WTC11 (cell line): ENCODE data around the gene MZT2B.
"Not testable (repeated sequence)": the region's sequence is repeated elsewhere in the genome, so short reads cannot be mapped to it uniquely, and the experiment has no call there.

Experiments
- AFF4 ChIP-seq: sonication (generic); formaldehyde crosslinking; IDR thresholded peaks from 2 replicates; pipeline ENCODE4 v1.8.1; 2023; ENCODE audit warnings: mild to moderate bottlenecking, missing genetic modification reagents, borderline replicate concordance
- ATF2 ChIP-seq: sonication (generic); formaldehyde crosslinking; IDR thresholded peaks from 2 replicates; pipeline ENCODE4 v1.8.1; 2022; ENCODE audit warnings: low read depth, missing genetic modification reagents, borderline replicate concordance
- ATF6 ChIP-seq: sonication (generic); formaldehyde crosslinking; IDR thresholded peaks from 2 replicates; pipeline ENCODE4 v1.8.1; 2023; ENCODE audit warnings: mild to moderate bottlenecking, missing genetic modification reagents
- CREM ChIP-seq: sonication (generic); formaldehyde crosslinking; IDR thresholded peaks from 2 replicates; pipeline ENCODE4 v1.8.1; 2022; ENCODE audit warnings: mild to moderate bottlenecking, missing genetic modification reagents, moderate library complexity
- MAX ChIP-seq: sonication (generic); formaldehyde crosslinking; IDR thresholded peaks from 2 replicates; pipeline ENCODE4 v1.8.0; 2022; ENCODE audit warnings: mild to moderate bottlenecking, missing genetic modification reagents
- NFATC4 ChIP-seq: fragments of 250-450 bp; sonication (Bioruptor Pico); IDR thresholded peaks from 2 replicates; pipeline ENCODE4 v1.9.0; 2021; ENCODE audit warnings: mild to moderate bottlenecking
- USF2 ChIP-seq: sonication (generic); formaldehyde crosslinking; IDR thresholded peaks from 2 replicates; pipeline ENCODE4 v1.8.1; 2023; ENCODE audit warnings: mild to moderate bottlenecking, missing genetic modification reagents, moderate library complexity
- ZNF396 ChIP-seq: fragments of 250-450 bp; sonication (Bioruptor Pico); IDR thresholded peaks from 2 replicates; pipeline ENCODE4 v1.8.0; 2021; ENCODE audit warnings: mild to moderate bottlenecking, moderate library complexity, borderline replicate concordance
- ZNF416 ChIP-seq: fragments of 250-450 bp; sonication (Bioruptor Pico); IDR thresholded peaks from 2 replicates; pipeline ENCODE4 v1.9.0; 2021; ENCODE audit warnings: mild to moderate bottlenecking, inconsistent platforms
- TF ChIP-seq, protein P1 (sequence below): sonication (generic); formaldehyde crosslinking; IDR thresholded peaks from 2 replicates; pipeline ENCODE4 v1.8.1; 2022; ENCODE audit warnings: missing genetic modification reagents, borderline replicate concordance
- TF ChIP-seq, protein P2 (sequence below): fragments of 200-600 bp; IDR thresholded peaks from 2 replicates; pipeline ENCODE4 v1.8.0; 2022; ENCODE audit warnings: antibody characterized with exemption
- TF ChIP-seq, protein P3 (sequence below): sonication (generic); formaldehyde crosslinking; IDR thresholded peaks from 2 replicates; pipeline ENCODE4 v1.8.1; 2022; ENCODE audit warnings: low read depth, mild to moderate bottlenecking, moderate library complexity, missing genetic modification reagents, borderline replicate concordance

- TF ChIP-seq, protein P1, sequence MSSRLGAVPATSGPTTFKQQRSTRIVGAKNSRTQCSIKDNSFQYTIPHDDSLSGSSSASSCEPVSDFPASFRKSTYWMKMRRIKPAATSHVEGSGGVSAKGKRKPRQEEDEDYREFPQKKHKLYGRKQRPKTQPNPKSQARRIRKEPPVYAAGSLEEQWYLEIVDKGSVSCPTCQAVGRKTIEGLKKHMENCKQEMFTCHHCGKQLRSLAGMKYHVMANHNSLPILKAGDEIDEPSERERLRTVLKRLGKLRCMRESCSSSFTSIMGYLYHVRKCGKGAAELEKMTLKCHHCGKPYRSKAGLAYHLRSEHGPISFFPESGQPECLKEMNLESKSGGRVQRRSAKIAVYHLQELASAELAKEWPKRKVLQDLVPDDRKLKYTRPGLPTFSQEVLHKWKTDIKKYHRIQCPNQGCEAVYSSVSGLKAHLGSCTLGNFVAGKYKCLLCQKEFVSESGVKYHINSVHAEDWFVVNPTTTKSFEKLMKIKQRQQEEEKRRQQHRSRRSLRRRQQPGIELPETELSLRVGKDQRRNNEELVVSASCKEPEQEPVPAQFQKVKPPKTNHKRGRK (CRISPR knock-in tag), result not testable (repeated sequence)
- not testable (repeated sequence) for TF ChIP-seq USF2 (CRISPR knock-in tag); NFATC4 (CRISPR knock-in tag); ATF2 (CRISPR knock-in tag); ZNF396 (CRISPR knock-in tag); ATF6; MAX (CRISPR knock-in tag); AFF4 (CRISPR knock-in tag); ZNF416 (CRISPR knock-in tag); CREM (CRISPR knock-in tag)
- TF ChIP-seq, protein P2, sequence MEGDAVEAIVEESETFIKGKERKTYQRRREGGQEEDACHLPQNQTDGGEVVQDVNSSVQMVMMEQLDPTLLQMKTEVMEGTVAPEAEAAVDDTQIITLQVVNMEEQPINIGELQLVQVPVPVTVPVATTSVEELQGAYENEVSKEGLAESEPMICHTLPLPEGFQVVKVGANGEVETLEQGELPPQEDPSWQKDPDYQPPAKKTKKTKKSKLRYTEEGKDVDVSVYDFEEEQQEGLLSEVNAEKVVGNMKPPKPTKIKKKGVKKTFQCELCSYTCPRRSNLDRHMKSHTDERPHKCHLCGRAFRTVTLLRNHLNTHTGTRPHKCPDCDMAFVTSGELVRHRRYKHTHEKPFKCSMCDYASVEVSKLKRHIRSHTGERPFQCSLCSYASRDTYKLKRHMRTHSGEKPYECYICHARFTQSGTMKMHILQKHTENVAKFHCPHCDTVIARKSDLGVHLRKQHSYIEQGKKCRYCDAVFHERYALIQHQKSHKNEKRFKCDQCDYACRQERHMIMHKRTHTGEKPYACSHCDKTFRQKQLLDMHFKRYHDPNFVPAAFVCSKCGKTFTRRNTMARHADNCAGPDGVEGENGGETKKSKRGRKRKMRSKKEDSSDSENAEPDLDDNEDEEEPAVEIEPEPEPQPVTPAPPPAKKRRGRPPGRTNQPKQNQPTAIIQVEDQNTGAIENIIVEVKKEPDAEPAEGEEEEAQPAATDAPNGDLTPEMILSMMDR, result not testable (repeated sequence)
- TF ChIP-seq, protein P3, sequence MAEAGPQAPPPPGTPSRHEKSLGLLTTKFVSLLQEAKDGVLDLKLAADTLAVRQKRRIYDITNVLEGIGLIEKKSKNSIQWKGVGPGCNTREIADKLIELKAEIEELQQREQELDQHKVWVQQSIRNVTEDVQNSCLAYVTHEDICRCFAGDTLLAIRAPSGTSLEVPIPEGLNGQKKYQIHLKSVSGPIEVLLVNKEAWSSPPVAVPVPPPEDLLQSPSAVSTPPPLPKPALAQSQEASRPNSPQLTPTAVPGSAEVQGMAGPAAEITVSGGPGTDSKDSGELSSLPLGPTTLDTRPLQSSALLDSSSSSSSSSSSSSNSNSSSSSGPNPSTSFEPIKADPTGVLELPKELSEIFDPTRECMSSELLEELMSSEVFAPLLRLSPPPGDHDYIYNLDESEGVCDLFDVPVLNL (CRISPR knock-in tag), result not testable (repeated sequence)
Observed at GRCh38 chr2:130192451-130192850, 10.4 kb downstream of the MZT2B start.
